Upper lobe of right lung (tissue), 1 donor: Measurements from ENCODE around the gene PAK5. TPM values are rescaled to one million over a fixed set of nuclear protein-coding genes. Genes with fewer than 3 reads are reported as not detected.

Experiments
- ATAC-seq: fragments of 200-7000 bp; cut with Tn5 transposase; one replicate; pipeline ENCODE4 v1.9.1; 2020; ENCODE audit warnings: mild to moderate bottlenecking, moderate library complexity
- DNase-seq: peaks from one replicate; pipeline ENCODE4 v3.0.0-alpha.2; 2020
- H3K27ac ChIP-seq: fragments of 200-600 bp; one replicate; pipeline ENCODE4 v1.8.0; 2022
- H3K27me3 ChIP-seq: fragments of 200-600 bp; one replicate; pipeline ENCODE4 v1.8.0; 2022; ENCODE audit warnings: mild to moderate bottlenecking
- H3K36me3 ChIP-seq: fragments of 200-600 bp; one replicate; pipeline ENCODE4 v1.8.0; 2022
- H3K4me1 ChIP-seq: fragments of 200-600 bp; one replicate; pipeline ENCODE4 v1.8.0; 2022
- H3K4me3 ChIP-seq: fragments of 200-600 bp; one replicate; pipeline ENCODE4 v1.8.0; 2022; ENCODE audit warnings: mild to moderate bottlenecking
- H3K9me3 ChIP-seq: fragments of 200-600 bp; one replicate; pipeline ENCODE4 v1.8.0; 2022
- CTCF ChIP-seq: fragments of 200-600 bp; IDR thresholded peaks from one replicate; pipeline ENCODE4 v1.8.0; 2022; ENCODE audit warnings: antibody characterized with exemption
- intact Hi-C: fragments of 100-400 bp; cut with DNase I; formaldehyde crosslinking; loops from one replicate; pipeline ENCODE4 v1.11.0; 2022
- total RNA-seq: library from RNA; stranded (reverse); fragmentation: NEBNext Ultra II Directional; extraction: Animal tissue kit (Norgen Biotek cat#: 25700); gene quantifications from one replicate; pipeline ENCODE4 v1.2.1, GENCODE V29; 2021
- donor health status: DM: no; HTN: yes; CAD: no; lungs with severe emphysema.

Gene PAK5
- total RNA-seq, 1 donor from 2014 or later, result 0.35 TPM

GRCh38 chr20:9578594-9578993 is 260.3 kb downstream of the PAK5 start:
- intact Hi-C loops, result no loop called here
- Histone ChIP-seq H3K9me3 (no peaks in the 10 kb centered on the region), H3K4me1 (no peaks in the 10 kb centered on the region), H3K27me3 (no peaks in the 10 kb centered on the region), H3K4me3 (no peak overlapping the region), H3K36me3 (no peaks in the 10 kb centered on the region), H3K27ac (no peak overlapping the region)
- TF ChIP-seq CTCF, result no peak
- ATAC-seq (peak; percentile 30), DNase-seq (no peak)

DNA sequence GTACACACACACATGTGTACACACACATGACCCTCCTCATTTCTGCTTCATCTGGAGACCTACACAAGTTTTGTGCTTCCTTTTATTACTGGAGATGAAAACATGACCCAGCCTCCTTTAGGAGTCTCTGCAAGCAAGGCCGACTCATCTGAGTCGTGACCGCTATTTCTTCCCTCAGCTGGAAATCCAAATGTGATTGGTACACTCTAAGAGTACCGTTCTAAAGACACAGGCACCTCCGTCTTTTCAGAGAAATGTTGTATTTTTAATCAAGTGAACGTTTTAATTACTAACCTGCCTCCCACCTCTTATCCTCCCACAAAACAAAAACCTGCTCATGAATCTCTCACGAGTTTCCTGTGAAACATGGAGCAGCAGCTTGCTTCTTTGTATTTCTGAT is 261.5 kb downstream of the PAK5 start:
- no peak for ATAC-seq

GRCh38 chr20:9576695-9577094 is 262.2 kb downstream of the PAK5 start:
- ATAC-seq, result no peak
- Histone ChIP-seq H3K4me1 (no peaks in the 10 kb centered on the region), H3K9me3 (no peaks in the 10 kb centered on the region), H3K36me3 (no peaks in the 10 kb centered on the region), H3K27me3 (no peaks in the 10 kb centered on the region), H3K27ac (no peak overlapping the region), H3K4me3 (no peak overlapping the region)
- no peak for DNase-seq
- TF ChIP-seq CTCF, result no peak
- intact Hi-C loops, result no loop called here

More for the DNA sequence above, 261.5 kb downstream of the PAK5 start:
- Histone ChIP-seq H3K27ac (no peak overlapping the region), H3K36me3 (no peaks in the 10 kb centered on the region), H3K9me3 (no peaks in the 10 kb centered on the region), H3K4me3 (no peak overlapping the region), H3K4me1 (no peaks in the 10 kb centered on the region), H3K27me3 (no peaks in the 10 kb centered on the region)
- no peak for TF ChIP-seq CTCF
- intact Hi-C loops, result no loop called here
- no peak for DNase-seq

DNA sequence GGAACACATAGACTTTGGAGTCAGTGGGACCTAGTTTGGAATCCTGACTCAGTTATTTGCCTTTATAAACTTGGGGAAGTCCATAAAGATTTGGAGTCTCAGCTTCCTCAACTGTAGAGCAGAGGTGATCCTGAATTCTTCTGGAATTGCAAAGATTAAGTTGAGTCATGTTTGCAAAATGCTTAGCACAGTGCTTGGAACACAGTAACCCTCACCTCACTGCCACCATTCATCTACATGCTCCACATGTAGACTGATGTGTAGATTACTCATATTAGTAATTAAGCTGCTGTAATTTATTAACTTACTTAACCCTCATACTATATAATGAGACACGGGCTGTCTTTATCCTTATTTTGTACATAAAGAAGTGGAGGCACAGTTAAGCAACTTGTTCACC is 263.0 kb downstream of the PAK5 start:
- H3K9me3 ChIP-seq, result no peaks in the 10 kb centered on the region
- no peak overlapping the region for H3K27ac ChIP-seq
- ATAC-seq, result no peak
- intact Hi-C loops, result no loop called here
- H3K4me1 ChIP-seq, result no peaks in the 10 kb centered on the region
- H3K4me3 ChIP-seq, result no peak overlapping the region
- H3K27me3 ChIP-seq, result no peaks in the 10 kb centered on the region
- no peak for TF ChIP-seq CTCF
- DNase-seq, result no peak
- H3K36me3 ChIP-seq, result no peaks in the 10 kb centered on the region

GRCh38 chr20:9574776-9575175 is 264.1 kb downstream of the PAK5 start:
- TF ChIP-seq CTCF, result no peak
- no peaks in the 10 kb centered on the region for H3K9me3 ChIP-seq
- no peaks in the 10 kb centered on the region for H3K36me3 ChIP-seq
- H3K4me3 ChIP-seq, result no peak overlapping the region
- no peaks in the 10 kb centered on the region for H3K4me1 ChIP-seq
- no peak for DNase-seq
- ATAC-seq, result no peak
- H3K27me3 ChIP-seq, result no peaks in the 10 kb centered on the region
- no peak overlapping the region for H3K27ac ChIP-seq
- intact Hi-C loops, result no loop called here

- Histone ChIP-seq H3K4me1 (no peaks in the 10 kb centered on the region), H3K27ac (no peak overlapping the region), H3K9me3 (no peaks in the 10 kb centered on the region), H3K36me3 (no peaks in the 10 kb centered on the region), H3K27me3 (no peaks in the 10 kb centered on the region), H3K4me3 (no peak overlapping the region)
- TF ChIP-seq CTCF, result no peak
- DNase-seq (no peak), ATAC-seq (no peak)
- intact Hi-C loops, result no loop called here
Observed at GRCh38 chr20:9574181-9574580, 264.7 kb downstream of the PAK5 start.
